PC-3 (cell line): Measurements from ENCODE around the gene SLC16A12. TPM values are rescaled to one million over a fixed set of nuclear protein-coding genes. Genes with fewer than 3 reads are reported as not detected.

ENCODE experiments used
- ATAC-seq: fragments of 200-7000 bp; cut with Tn5 transposase; 2 replicates; pipeline ENCODE4 v1.9.1; 2020; ENCODE audit warnings: mild to moderate bottlenecking, moderate library complexity
- BruUV-seq: library from RNA; stranded (reverse); fragments of 400-500 nt; replicated peaks from 2 replicates; lab custom pipeline; 2021; lab: Mats Ljungman, UMichigan
- CTCF ChIA-PET: fragments of 300-600 bp; sonication (Branson Sonifier 250); formaldehyde crosslinking; loops from one replicate; lab custom pipeline; 2022; ENCODE audit warnings: antibody characterized with exemption; lab: Charles Lee
- POLR2A ChIA-PET: fragments of 300-600 bp; sonication (Branson Sonifier 250); formaldehyde crosslinking; loops from one replicate; lab custom pipeline; 2022; ENCODE audit warnings: antibody characterized with exemption; ENCODE audit not compliant: unreplicated experiment; lab: Charles Lee
- DNase-seq: peaks from one replicate; pipeline ENCODE4 v3.0.0-alpha.2; 2015
- H2AFZ ChIP-seq: fragments of 300-600 bp; sonication (generic); 2 replicates; pipeline ENCODE4 v1.6.0; 2016; ENCODE audit warnings: antibody characterized with exemption, low read length
- H3F3A ChIP-seq: fragments of 300-600 bp; sonication (generic); one replicate; pipeline ENCODE4 v1.6.0; 2017; ENCODE audit warnings: antibody characterized with exemption, low read length, control low read depth, mild to moderate bottlenecking; ENCODE audit not compliant: unreplicated experiment
- H3K27ac ChIP-seq: fragments of 300-600 bp; sonication (generic); 2 replicates; pipeline ENCODE4 v1.5.1; 2016; ENCODE audit warnings: mild to moderate bottlenecking, low read length
- H3K27me3 ChIP-seq: fragments of 300-600 bp; sonication (generic); 2 replicates; pipeline ENCODE4 v1.6.1; 2016; ENCODE audit warnings: low read length, mixed read lengths
- H3K36me3 ChIP-seq: fragments of 300-600 bp; sonication (generic); 2 replicates; pipeline ENCODE4 v1.6.1; 2016; ENCODE audit warnings: low read depth, mixed run types, low read length, mixed read lengths
- H3K4me1 ChIP-seq: fragments of 300-600 bp; sonication (generic); 2 replicates; pipeline ENCODE4 v1.5.1; 2016; ENCODE audit warnings: low read length; ENCODE audit not compliant: insufficient read depth
- H3K4me2 ChIP-seq: fragments of 300-600 bp; sonication (generic); 2 replicates; pipeline ENCODE4 v1.6.0; 2016; ENCODE audit warnings: low read length
- H3K4me3 ChIP-seq: fragments of 300-600 bp; sonication (generic); 2 replicates; pipeline ENCODE4 v1.5.1; 2016; ENCODE audit warnings: mild to moderate bottlenecking, low read length, mixed read lengths
- H3K79me2 ChIP-seq: fragments of 300-600 bp; sonication (generic); 2 replicates; pipeline ENCODE4 v1.6.1; 2017; ENCODE audit warnings: low read length, mixed read lengths
- H3K9ac ChIP-seq: fragments of 300-600 bp; sonication (generic); 2 replicates; pipeline ENCODE4 v1.6.0; 2016; ENCODE audit warnings: mild to moderate bottlenecking, low read length
- H3K9me2 ChIP-seq: fragments of 300-600 bp; sonication (generic); replicated peaks from 2 replicates; pipeline ENCODE4 v1.6.1; 2016; ENCODE audit warnings: mixed run types, low read length, mixed read lengths
- H3K9me3 ChIP-seq: fragments of 300-600 bp; sonication (generic); 2 replicates; pipeline ENCODE4 v1.6.1; 2016; ENCODE audit warnings: low read length, mixed read lengths
- H4K20me1 ChIP-seq: fragments of 300-600 bp; sonication (generic); 2 replicates; pipeline ENCODE4 v1.6.1; 2016; ENCODE audit warnings: low read length, mixed read lengths
- CTCF ChIP-seq: fragments of 300-600 bp; sonication (generic); conservative IDR thresholded peaks from 2 replicates; pipeline ENCODE4 v1.5.1; 2017; ENCODE audit warnings: antibody characterized with exemption, low read depth, mild to moderate bottlenecking, low read length
- EZH2 ChIP-seq: fragments of 300-600 bp; sonication (generic); IDR thresholded peaks from one replicate; pipeline ENCODE4 v1.6.1; 2017; ENCODE audit warnings: antibody characterized with exemption, mild to moderate bottlenecking, low read length; ENCODE audit not compliant: unreplicated experiment
- EZH2phosphoT487 ChIP-seq: fragments of 300-600 bp; sonication (generic); IDR thresholded peaks from 2 replicates; pipeline ENCODE4 v1.6.1; 2018; ENCODE audit warnings: mild to moderate bottlenecking, antibody characterized with exemption, low read length, borderline replicate concordance
- intact Hi-C: fragments of 100-400 bp; cut with micrococcal nuclease; formaldehyde crosslinking; loops from 2 replicates; pipeline ENCODE4 v1.9.0; 2023
- total RNA-seq: library from RNA; depleted of rRNA; stranded (reverse); fragments of >200 nt; gene quantifications from 2 replicates; pipeline ENCODE4 v1.2.3, GENCODE V29; 2014

Gene SLC16A12
- total RNA-seq, 1 experiment from 2014 or later: not detected

GRCh38 chr10:89522463-89522862 is 12.9 kb downstream of the SLC16A12 start:
- TF ChIP-seq EZH2phosphoT487: no peak
- TF ChIP-seq CTCF: no peak
- TF ChIP-seq EZH2: no peak
- ChIA-PET POLR2A (interaction anchor here (0.6 kb wide), 1 partner anchor 33 kb away, joined by 3 read pairs; no protein-coding TSS in a partner anchor), CTCF (no interaction called here)
- H3F3A ChIP-seq: no peaks in the 10 kb centered on the region
- peak; percentile 10 for DNase-seq
- no peak overlapping the region for H3K9ac ChIP-seq
- BruUV-seq: no TSS peak
- H3K27ac ChIP-seq: no peak overlapping the region
- peak overlapping the region; percentile 69 for H2AFZ ChIP-seq
- no peaks in the 10 kb centered on the region for H3K36me3 ChIP-seq
- intact Hi-C loops: no loop called here
- no peaks in the 10 kb centered on the region for H3K4me1 ChIP-seq
- H3K9me2 ChIP-seq: no peaks in the 10 kb centered on the region
- no peaks in the 10 kb centered on the region for H3K79me2 ChIP-seq
- H4K20me1 ChIP-seq: no peaks in the 10 kb centered on the region
- no peak overlapping the region for H3K4me3 ChIP-seq
- no peaks in the 10 kb centered on the region for H3K9me3 ChIP-seq
- H3K27me3 ChIP-seq: no peaks in the 10 kb centered on the region
- no peak for ATAC-seq
- no peak overlapping the region for H3K4me2 ChIP-seq

DNA sequence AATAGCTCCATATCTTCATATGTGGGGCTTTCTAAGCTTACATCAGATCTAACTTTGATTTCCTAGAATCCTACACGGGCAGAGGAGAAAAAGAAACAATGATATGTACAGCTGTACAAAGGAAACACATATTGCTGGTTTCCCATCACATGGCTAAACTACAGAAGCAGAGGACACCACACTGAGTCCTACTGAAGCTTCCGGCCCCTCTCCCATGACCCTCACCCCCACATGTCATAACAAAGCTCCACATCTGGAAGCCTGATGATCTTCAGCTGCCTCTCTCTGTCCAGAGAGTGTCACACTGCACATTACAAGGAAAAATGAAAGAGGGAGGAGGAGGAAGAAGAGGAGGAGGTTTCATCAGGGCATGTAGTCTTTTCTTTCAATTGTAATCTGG is 14.0 kb downstream of the SLC16A12 start:
- no peaks in the 10 kb centered on the region for H3K79me2 ChIP-seq
- DNase-seq (no peak), ATAC-seq (no peak)
- H3F3A ChIP-seq: no peaks in the 10 kb centered on the region
- no peaks in the 10 kb centered on the region for H3K27me3 ChIP-seq
- H3K9me3 ChIP-seq: no peaks in the 10 kb centered on the region
- H3K27ac ChIP-seq: no peak overlapping the region
- no peaks in the 10 kb centered on the region; the same call in 1 of the 2 replicates for H3K4me1 ChIP-seq
- intact Hi-C loops: no loop called here
- CTCF ChIA-PET: no interaction called here
- H4K20me1 ChIP-seq: no peaks in the 10 kb centered on the region
- POLR2A ChIA-PET: no interaction called here
- H3K9ac ChIP-seq: no peak overlapping the region
- no TSS peak for BruUV-seq
- H3K4me2 ChIP-seq: no peak overlapping the region
- TF ChIP-seq EZH2phosphoT487 (no peak), EZH2 (no peak), CTCF (no peak)
- H3K9me2 ChIP-seq: no peaks in the 10 kb centered on the region
- H2AFZ ChIP-seq: no peak overlapping the region
- no peaks in the 10 kb centered on the region for H3K36me3 ChIP-seq
- H3K4me3 ChIP-seq: no peak overlapping the region

- no peaks in the 10 kb centered on the region for H3K27me3 ChIP-seq
- ChIA-PET CTCF (no interaction called here), POLR2A (no interaction called here)
- no peaks in the 10 kb centered on the region for H3K9me3 ChIP-seq
- H3K4me3 ChIP-seq: no peak overlapping the region
- TF ChIP-seq CTCF (no peak), EZH2phosphoT487 (no peak), EZH2 (no peak)
- H3K27ac ChIP-seq: no peak overlapping the region
- H2AFZ ChIP-seq: no peak overlapping the region
- H4K20me1 ChIP-seq: no peaks in the 10 kb centered on the region
- DNase-seq (no peak), ATAC-seq (no peak)
- H3K36me3 ChIP-seq: no peaks in the 10 kb centered on the region
- no peaks in the 10 kb centered on the region for H3K79me2 ChIP-seq
- no peak overlapping the region for H3K4me2 ChIP-seq
- H3K9ac ChIP-seq: no peak overlapping the region
- no TSS peak for BruUV-seq
- intact Hi-C loops: no loop called here
- H3K9me2 ChIP-seq: no peaks in the 10 kb centered on the region
- H3F3A ChIP-seq: no peaks in the 10 kb centered on the region
- H3K4me1 ChIP-seq: no peaks in the 10 kb centered on the region; the same call in 1 of the 2 replicates
Observed at GRCh38 chr10:89520706-89521105, 14.7 kb downstream of the SLC16A12 start.
